HG03520 (cell line): ENCODE results near the gene POGLUT2.
"Not testable (repeated sequence)": the region's sequence is repeated elsewhere in the genome, so short reads cannot be mapped to it uniquely, and the experiment has no call there.

Source experiments
- ATAC-seq: cut with Tn5 transposase; IDR thresholded peaks from one replicate; pipeline ENCODE4 v1.9.1; 2021; ENCODE audit warnings: mild to moderate bottlenecking, moderate library complexity; ENCODE audit not compliant: unreplicated experiment

The POGLUT2 gene

DNA sequence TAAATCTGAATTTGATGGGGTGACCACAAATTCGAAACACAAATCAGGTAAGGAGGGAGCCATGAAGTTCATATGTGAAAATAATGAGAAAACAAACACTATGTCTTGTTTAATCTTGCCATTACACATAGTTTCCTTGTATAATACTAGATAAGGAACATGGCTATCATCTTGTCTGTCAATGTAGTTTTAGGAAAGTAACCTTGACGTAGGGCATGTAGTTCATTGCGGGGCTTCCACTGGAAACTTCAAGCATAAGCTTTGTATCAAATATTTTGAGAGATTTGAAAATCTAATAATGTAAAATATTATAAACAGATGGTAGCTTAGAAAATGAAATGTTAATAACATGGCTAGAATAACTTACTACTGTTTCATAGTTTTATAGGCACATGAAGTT, 8.9 kb upstream of the POGLUT2 start:
- ATAC-seq = no peak

DNA sequence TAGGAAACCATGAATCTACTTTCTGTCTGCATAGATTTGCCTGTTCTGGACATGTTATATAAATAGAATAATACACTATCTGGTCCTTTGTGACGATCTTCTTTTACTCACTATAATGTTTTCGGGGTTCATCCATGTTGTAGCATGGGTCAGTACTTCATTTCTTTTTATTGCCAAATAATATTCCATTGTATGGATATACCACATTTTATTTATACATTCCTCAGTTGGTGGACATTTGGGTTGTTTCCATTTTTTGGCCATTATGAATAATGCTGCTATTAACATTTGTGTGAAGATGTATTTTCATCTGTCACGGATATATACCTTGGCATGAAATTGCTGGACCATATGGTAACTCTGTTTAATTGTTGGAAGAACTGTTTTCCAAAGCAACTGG, 6.9 kb upstream of the POGLUT2 start:
- no peak for ATAC-seq

DNA sequence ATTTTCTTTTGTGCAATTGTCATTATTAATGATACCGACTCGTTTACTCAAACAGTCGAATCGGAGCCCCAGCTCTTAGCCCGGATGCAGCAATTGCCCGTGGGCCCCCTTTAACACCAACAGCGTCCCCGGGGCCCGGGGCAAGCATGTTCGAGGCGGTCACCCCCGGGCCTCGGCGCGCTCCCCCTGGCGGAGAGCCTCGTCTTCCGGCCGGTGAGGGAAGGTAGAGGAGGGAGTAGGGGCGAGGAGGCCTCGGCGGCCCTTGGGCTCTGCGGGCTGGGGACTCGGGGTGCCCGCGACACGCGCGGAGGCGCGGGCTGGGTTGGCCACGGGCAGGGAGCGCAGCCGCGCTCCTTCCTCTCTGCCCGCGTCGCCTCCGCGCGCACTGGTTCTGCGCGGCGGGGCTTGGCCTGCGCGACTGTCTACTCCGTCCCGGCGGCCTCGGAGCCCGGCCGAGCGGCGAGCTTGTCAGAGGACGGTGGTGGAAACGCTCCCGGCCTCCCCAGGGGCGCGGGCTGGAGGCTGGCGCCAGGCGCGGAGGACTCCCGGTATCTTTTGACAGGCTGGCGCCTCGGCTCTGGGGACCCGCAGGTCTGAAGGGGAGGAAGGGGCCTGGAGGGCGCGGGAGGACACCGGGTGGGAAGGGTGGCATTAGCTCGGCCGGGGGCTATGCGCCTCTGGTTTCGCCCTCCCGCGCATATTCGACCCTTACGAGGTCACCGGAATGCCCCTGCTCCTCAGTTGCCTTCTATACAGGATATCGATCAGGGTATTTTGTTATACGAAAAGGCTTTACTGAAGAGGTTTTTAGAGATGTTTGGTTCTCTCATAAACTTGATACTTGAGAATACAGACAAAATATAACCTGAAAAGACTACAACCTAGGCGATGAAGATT, 1.6 kb upstream of the POGLUT2 start:
- ATAC-seq = peak; percentile 78

DNA sequence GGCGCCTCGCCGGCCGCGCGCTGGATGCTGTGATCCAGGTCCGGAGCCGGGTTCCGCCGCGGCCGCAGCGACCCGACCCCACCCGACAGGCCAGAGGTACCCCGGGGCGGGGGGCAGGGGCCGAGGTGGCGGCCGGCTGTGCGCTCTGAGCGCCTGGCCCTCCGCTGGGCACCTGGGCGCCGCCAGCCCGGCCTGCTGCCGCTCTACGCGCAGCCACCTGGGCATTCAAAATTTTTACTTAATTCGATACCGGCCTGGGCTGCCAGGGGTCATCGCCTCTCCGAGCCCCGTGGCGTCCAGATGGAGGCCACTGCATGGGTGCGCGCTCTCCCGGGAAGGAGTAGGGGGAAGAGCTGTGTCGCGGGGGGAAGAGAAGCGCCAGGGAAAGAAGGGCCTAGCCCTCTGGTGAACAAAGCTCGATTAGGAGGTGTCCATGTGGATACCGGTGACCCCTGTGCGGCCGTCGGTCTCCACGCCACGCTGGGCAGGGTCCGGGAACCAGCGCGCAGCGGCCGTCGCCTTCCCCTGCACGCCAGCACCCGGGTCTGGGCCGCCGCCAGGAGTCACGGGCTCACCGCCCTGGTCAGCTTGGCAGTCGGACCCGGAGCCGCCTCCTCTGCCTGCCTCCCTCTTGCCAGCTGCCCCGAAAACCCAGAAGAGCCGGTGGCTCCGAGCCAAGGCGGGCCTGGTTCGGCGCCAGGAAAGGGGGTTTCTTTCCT, 809 bp upstream of the POGLUT2 start:
- ATAC-seq = peak; percentile 3

DNA sequence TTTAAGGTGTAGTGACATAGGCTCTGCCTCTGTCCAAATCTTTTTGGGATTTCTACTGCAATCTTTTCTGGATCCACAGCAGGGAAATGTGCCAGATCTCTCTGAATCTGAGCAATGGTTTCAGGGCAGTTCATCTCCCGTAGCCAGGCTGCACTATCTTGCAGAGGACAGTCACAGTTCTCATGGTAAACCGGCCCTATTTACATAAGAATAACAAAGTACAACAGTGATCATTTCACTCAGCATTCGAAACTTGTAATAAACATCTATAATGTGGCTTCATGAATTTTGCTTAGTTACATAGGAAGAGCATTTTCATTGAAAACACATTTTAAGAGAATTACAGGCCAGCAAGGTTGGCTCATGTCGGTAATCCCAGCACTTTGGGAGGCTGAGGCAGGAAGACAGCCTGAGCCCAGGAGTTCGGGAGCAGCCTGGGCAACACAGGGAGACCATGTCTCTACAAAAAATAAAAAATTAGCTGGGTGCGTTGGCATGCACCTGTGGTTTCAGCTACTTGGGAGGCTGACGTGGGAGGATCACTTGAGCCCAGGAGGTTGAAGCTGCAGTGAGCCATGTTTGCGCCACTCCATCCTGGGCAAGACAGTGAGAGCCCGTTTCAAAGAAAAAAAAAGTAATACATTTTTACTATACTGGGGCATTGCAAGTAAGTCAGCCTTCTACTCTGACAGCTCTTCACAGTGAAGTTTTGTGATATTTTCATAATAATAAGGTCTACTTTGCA, 5.0 kb downstream of the POGLUT2 start:
- ATAC-seq = no peak

GRCh38 chr13:102792396-102792795, 6.4 kb downstream of the POGLUT2 start:
- ATAC-seq = no peak

DNA sequence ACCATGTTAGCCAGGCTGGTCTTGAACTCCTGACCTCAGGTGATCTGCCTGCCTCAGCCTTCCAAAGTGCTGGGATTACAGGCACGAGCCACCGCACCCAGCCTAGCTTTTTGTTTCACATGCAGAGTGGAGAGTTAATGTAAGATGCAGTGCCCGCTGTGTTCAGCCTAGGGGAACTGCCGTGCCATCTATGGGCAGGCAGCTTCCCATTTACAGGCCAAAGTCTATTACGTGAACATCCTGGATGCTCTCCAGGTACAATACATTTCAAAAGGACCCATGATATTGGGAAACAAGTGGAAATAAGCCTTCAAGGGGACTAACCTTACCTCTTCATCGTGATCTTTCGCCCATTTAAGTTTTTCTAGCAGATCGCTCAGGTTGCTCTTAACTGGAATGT, 10.1 kb downstream of the POGLUT2 start:
- ATAC-seq = no peak

DNA sequence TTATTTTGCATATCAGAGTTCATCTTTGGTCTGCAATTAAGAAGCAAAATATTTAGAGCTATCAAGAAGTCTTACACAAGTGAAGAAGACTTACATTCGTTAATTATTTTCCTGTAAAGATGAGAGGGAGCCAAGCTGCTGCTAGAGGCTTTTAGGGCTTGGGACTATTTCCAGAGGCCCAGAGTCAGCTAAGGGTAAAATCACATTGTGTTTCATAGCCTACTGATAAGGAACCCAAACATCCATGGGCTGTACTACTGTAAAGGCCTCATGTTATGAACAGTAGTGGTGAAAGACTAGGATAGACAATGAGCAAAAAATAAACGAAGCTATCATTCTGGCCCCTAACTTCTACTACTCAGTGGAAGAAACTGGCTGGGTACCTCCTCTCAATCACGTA, 14.3 kb downstream of the POGLUT2 start:
- no peak for ATAC-seq

DNA sequence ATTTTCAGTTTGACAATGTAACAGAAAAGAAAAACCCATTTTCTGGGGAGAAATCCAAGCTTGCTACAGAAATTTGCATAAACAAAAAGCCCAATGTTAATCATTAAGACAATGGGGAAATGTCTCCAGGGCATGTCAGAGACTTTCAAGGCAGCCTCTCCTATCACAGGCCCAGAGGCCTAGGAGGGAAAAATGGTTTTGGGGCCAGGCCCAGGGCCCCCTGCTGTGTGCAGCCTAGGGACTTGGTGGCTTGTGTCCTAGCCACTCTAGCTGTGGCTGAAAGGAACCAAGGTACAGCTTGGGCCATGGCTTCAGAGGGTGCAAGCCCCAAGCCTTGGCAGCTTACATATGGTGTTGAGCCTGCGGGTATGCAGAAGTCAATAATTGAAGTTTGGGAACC, 17.2 kb downstream of the POGLUT2 start:
- no peak for ATAC-seq

- ATAC-seq = not testable (repeated sequence)
These were observed 18.1 kb downstream of the POGLUT2 start for GRCh38 chr13:102780656-102781055.

- ATAC-seq = no peak
These were observed 19.2 kb downstream of the POGLUT2 start for GRCh38 chr13:102779436-102780159.

DNA sequence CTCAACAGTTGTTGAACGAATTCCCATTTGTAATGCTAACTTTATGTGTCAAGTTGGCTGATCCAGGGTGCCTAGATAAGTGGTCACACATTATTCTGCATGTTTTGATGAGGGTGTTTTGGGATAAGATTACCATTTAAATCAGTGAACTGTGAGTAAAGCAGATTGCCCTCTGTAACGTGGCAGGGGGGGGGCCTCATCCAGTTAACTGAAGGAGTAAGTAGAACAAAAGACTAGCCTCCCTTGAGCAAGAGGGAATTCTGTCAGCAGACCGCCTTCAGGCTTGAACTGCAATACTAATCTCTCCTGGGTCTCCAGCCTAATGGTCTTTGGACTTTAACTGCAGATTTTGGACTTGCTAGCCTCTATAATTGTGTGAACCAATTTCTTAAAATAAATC, 21.0 kb downstream of the POGLUT2 start:
- ATAC-seq = no peak

DNA sequence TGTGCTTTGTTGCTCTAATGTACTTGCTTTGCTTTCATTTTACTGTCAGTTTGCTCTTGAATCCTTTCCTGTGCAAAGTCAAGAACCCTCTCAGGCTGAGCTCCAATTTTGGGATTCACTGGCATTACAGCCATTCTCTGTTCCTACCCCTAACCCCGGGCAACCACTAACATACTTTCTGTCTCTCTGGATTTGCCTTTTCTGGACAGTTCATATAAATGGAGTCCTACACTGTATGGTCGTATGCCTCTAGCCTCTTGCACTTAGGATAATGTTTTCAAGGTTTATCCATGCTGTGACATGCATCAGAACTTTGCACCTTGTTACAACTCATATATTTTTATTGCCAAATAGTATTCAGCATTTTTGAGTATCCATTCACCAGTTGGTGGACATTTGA, 22.5 kb downstream of the POGLUT2 start:
- no peak for ATAC-seq

- no peak for ATAC-seq
These were observed 23.9 kb downstream of the POGLUT2 start for GRCh38 chr13:102774591-102775520.

- no peak for ATAC-seq
These were observed 24.6 kb downstream of the POGLUT2 start for GRCh38 chr13:102774214-102774568.

- ATAC-seq = peak; percentile 93
These were observed 25.1 kb downstream of the POGLUT2 start, which contains the start of gene TEX30 for GRCh38 chr13:102773441-102774213. Gene TEX30 (minus strand): TSS chr13:102773786. CDS start chr13:102770026, 3,760 bp downstream.

DNA sequence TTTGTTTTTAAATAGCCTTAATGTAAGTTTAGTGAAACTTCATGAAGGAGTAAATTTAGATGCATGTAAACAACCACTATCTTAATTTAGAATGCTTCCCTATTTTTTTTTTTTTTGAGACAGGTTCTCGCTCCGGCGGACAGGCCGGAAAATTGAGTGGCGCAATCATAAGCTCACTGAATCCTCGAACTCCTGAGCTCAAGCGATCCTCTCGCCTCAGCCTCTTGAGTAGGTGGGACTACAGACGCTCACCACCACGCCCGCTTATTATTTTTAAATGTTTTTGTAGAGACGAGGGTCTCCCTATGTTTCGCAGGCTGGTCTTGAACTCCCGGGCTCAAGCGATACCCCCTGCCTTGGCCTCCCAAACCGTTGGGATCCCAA, 26.7 kb downstream of the POGLUT2 start:
- no peak for ATAC-seq

DNA sequence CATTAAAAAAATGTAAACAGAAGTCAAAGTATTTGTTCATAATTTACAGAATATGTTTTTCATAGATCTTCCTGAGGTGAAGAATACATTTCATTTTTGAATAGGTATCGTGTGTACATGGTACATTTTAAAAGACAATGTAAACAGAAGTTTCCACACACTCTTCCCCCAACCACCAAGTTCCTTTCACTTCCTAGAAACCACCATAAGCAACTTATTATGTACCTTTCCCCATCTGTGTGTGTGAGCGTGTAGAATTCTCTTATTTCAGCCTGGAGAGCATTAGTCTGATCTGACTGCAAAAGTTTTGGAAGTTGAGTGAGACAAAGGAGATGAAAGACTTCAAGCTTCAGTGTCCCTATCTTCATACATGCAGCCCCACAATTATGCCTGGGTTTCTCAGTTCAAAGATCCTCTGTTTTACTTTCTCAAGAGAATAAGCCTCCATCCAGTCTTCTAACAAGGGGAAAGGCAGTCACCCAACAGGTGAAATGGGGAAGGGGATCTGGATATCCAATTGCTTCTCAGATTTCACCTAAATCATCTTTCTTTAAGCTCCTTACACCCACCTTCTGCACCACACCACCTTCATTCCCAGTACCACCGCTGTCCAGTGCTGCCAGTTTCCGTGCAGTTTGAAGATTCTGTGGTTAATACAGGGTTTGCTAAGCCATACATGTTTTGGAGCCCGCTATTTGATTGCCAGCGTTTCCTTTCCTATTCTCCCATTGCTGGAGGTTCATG, 27.3 kb downstream of the POGLUT2 start:
- no peak for ATAC-seq
